Measurements from ENCODE around the gene MS4A4E. TPM values are rescaled to one million over a fixed set of nuclear protein-coding genes. Genes with fewer than 3 reads are reported as not detected.
"Not testable (repeated sequence)": the region's sequence is repeated elsewhere in the genome, so short reads cannot be mapped to it uniquely, and the experiment has no call there.

MS4A4E gene
- total RNA-seq, 6 donors from 2014 or later = 0.89 to 27.2 (median 3.2) TPM

- Histone ChIP-seq H3K36me3 (no peaks in the 10 kb centered on the region), H3K27me3 (no peaks in the 10 kb centered on the region), H3K9me3 (no peaks in the 10 kb centered on the region), H3K4me3 (no peak overlapping the region), H3K4me1 (no peaks in the 10 kb centered on the region), H3K27ac (no peak overlapping the region)
- DNase-seq (no peak), ATAC-seq (ENCODE audit: low FRiP score in 2 of 2) (no peak)
- TF ChIP-seq EP300 (IDR thresholded peaks at IDR 0.05) = no peak
- WGBS, 2 donors = 95 to 100% methylated on average over 1 of the region's 1 CpG
These were observed 36.3 kb downstream of the MS4A4E start for GRCh38 chr11:60206616-60207015.

- Histone ChIP-seq H3K27ac (no peak overlapping the region), H3K27me3 (no peaks in the 10 kb centered on the region), H3K9me3 (no peaks in the 10 kb centered on the region), H3K36me3 (no peaks in the 10 kb centered on the region), H3K4me3 (no peak overlapping the region), H3K4me1 (no peaks in the 10 kb centered on the region)
- 78 to 88% methylated on average over 4 of the region's 4 CpGs for WGBS, 2 donors
- DNase-seq = no peak
- ATAC-seq (ENCODE audit: low FRiP score in 2 of 2) = no peak
- no peak for TF ChIP-seq POLR2AphosphoS5 (IDR thresholded peaks at IDR 0.05)
- TF ChIP-seq POLR2A (IDR thresholded peaks at IDR 0.05) = no peak
- TF ChIP-seq CTCF (IDR thresholded peaks at IDR 0.05) = no peak
- TF ChIP-seq EP300 (IDR thresholded peaks at IDR 0.05) = no peak
These were observed 38.0 kb downstream of the MS4A4E start for GRCh38 chr11:60204922-60205321.

DNA sequence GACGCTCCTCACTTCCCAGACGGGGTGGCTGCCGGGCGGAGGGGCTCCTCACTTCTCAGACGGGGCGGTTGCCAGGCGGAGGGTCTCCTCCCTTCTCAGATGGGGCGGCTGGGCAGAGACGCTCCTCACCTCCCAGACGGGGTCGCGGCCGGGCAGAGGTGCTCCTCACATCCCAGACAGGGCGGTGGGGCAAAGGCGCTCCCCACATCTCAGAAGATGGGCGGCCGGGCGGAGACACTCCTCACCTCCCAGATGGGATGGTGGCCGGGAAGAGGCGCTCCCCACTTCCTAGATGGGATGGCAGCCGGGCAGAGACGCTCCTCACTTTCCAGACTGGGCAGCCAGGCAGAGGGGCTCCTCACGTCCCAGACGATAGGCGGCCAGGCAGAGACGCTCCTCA lies 41.6 kb downstream of the MS4A4E start:
- peak in 1 of 2 donors; percentile 54 for DNase-seq
- ATAC-seq (ENCODE audit: low FRiP score in 2 of 2); H3K9me3 ChIP-seq; H3K27ac ChIP-seq; H3K36me3 ChIP-seq; H3K4me1 ChIP-seq; H3K27me3 ChIP-seq; H3K4me3 ChIP-seq: not testable (repeated sequence)
- 90 to 100% methylated on average over 1 to 11 of the region's 26 CpGs for WGBS, 2 donors

DNA sequence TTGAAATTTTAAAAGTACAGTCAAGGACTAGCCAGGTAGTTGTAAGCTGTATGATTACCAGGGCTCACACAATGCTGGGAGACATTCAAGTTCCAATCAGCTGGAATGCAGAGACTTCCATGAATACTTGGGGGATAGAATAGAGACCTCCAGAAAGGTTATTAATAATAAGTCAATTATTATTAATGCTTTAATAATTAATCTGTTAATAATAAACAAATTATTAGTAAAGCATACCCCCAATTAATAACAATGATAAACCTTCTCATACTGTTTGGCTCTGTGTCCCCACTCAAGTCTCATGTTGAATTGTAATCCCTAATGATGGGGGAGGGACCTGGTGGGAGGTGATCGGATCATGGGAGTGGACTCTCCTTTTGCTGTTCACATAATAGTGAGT lies 45.5 kb downstream of the MS4A4E start:
- no peak for ATAC-seq (ENCODE audit: low FRiP score in 2 of 2)
- 85 to 87% methylated on average over 1 of the region's 1 CpG for WGBS, 2 donors
- Histone ChIP-seq H3K4me1 (no peaks in the 10 kb centered on the region), H3K4me3 (no peak overlapping the region), H3K27me3 (no peaks in the 10 kb centered on the region), H3K36me3 (no peaks in the 10 kb centered on the region), H3K9me3 (no peaks in the 10 kb centered on the region), H3K27ac (no peak overlapping the region)
- no peak for DNase-seq
- TF ChIP-seq POLR2A (IDR thresholded peaks at IDR 0.05) = no peak

GRCh38 chr11:60195923-60196368 lies 47.0 kb downstream of the MS4A4E start:
- 69 to 70% methylated on average over 4 of the region's 4 CpGs for WGBS, 2 donors
- Histone ChIP-seq H3K4me3 (no peak overlapping the region), H3K27me3 (no peaks in the 10 kb centered on the region), H3K36me3 (no peaks in the 10 kb centered on the region), H3K4me1 (no peaks in the 10 kb centered on the region), H3K9me3 (no peaks in the 10 kb centered on the region), H3K27ac (peak overlapping the region in 3 of 4 donors; percentile 12 to 41 (median 26))
- ATAC-seq (ENCODE audit: low FRiP score in 2 of 2) (no peak), DNase-seq (no peak)
- TF ChIP-seq EP300 (IDR thresholded peaks at IDR 0.05) (no peak), CTCF (IDR thresholded peaks at IDR 0.05) (no peak)

DNA sequence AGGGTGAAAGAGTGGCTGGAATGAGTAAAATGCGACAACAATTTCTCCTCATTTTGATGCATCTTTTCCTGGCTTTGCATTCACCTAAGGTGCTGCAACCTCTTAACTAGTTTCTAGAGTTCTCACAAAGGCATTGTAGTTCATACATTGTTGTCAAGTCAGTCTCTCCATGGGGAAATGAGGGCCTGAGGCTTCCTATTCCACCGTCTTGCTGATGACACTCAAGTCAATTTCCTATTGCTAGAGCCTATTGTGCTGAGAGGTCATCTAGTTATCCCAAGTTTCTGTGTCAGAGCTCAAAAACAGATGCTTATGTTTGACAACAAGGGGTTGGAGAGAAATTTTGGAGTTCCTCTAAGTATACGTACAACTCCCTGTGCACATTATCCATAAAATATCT lies 48.4 kb downstream of the MS4A4E start:
- TF ChIP-seq CTCF (IDR thresholded peaks at IDR 0.05) (no peak), EP300 (IDR thresholded peaks at IDR 0.05) (no peak), POLR2AphosphoS5 (IDR thresholded peaks at IDR 0.05) (no peak), POLR2A (IDR thresholded peaks at IDR 0.05) (no peak)
- H3K27ac ChIP-seq = no peak overlapping the region
- H3K36me3 ChIP-seq = no peaks in the 10 kb centered on the region
- DNase-seq (no peak), ATAC-seq (ENCODE audit: low FRiP score in 2 of 2) (no peak)
- no peaks in the 10 kb centered on the region for H3K27me3 ChIP-seq
- no peaks in the 10 kb centered on the region for H3K9me3 ChIP-seq
- 64 to 70% methylated on average over 3 of the region's 3 CpGs for WGBS, 2 donors
- H3K4me1 ChIP-seq = no peaks in the 10 kb centered on the region
- no peak overlapping the region for H3K4me3 ChIP-seq

Data from upper lobe of left lung (tissue), 6 donors.